Esophagus squamous epithelium (tissue), 5 donors: ENCODE results near the gene FOXQ1. TPM values are rescaled to one million over a fixed set of nuclear protein-coding genes. Genes with fewer than 3 reads are reported as not detected.

Experiments
- DNase-seq: peaks from one replicate; lab custom pipeline; 2025; lab: John Stamatoyannopoulos, UW
- H3K27ac ChIP-seq, 4 donors: fragments of 200-600 bp; sonication (generic); one replicate each; pipeline ENCODE4 v1.5.1; 2016 to 2019; ENCODE audit warnings: mild to moderate bottlenecking in 1 of 4
- H3K27me3 ChIP-seq, 4 donors: fragments of 200-600 bp; sonication (generic); 1 replicate in 3 of 4; 2 replicates in 1 of 4; pipeline versions ENCODE4 v1.5.1 to v1.6.0; 2017 to 2021; ENCODE audit warnings: antibody characterized with exemption in 1 of 4
- H3K36me3 ChIP-seq, 3 donors: fragments of 200-600 bp; sonication (generic); one replicate each; pipeline ENCODE4 v1.5.1; 2016 to 2019
- H3K4me1 ChIP-seq, 3 donors: fragments of 200-600 bp; sonication (generic); one replicate each; pipeline ENCODE4 v1.5.1; 2017 to 2019
- H3K4me3 ChIP-seq, 4 donors: fragments of 200-600 bp; sonication (generic); 1 replicate in 3 of 4; 2 replicates in 1 of 4; pipeline ENCODE4 v1.5.1; 2016 to 2019; ENCODE audit warnings: mild to moderate bottlenecking in 2 of 4, moderate library complexity in 1 of 4
- H3K9me3 ChIP-seq, 3 donors: fragments of 200-600 bp; sonication (generic); one replicate each; pipeline ENCODE4 v1.5.1; 2016 to 2019
- CTCF ChIP-seq, 6 experiments: fragments of 450-650 bp in 4 of 6; fragments of 200-600 bp in 2 of 6; sonication (generic) in 2 of 6; IDR thresholded peaks; one replicate each; pipeline ENCODE4 v1.5.1; 2016 to 2019; ENCODE audit warnings: antibody characterized with exemption in 6 of 6, mild to moderate bottlenecking in 4 of 6, moderate library complexity in 4 of 6
- POLR2A ChIP-seq, 4 donors: fragments of 450-650 bp; IDR thresholded peaks; one replicate each; pipeline ENCODE4 v1.6.1; 2017; ENCODE audit warnings: antibody characterized with exemption in 4 of 4, mild to moderate bottlenecking in 4 of 4, moderate library complexity in 3 of 4
- WGBS, 2 donors: methylation state at CpG; one replicate each; pipeline ENCODE4 v1.1.5; 2018; 5-methylcytosine and 5-hydroxymethylcytosine counted together
- intact Hi-C: fragments of 100-400 bp; cut with DNase I; formaldehyde crosslinking; loops from one replicate; pipeline ENCODE4 v1.15.0; 2022
- total RNA-seq, 4 donors: library from RNA; depleted of rRNA; stranded (reverse); fragments of >200 nt; gene quantifications; one replicate each; pipeline ENCODE4 v1.1.0, GENCODE V29; 2016
- donor health status: DM: yes; HTN: yes; CAD: no.

FOXQ1 gene
- total RNA-seq, 4 donors from 2014 or later, result 8.1 to 13.0 (median 10.7) TPM

DNA sequence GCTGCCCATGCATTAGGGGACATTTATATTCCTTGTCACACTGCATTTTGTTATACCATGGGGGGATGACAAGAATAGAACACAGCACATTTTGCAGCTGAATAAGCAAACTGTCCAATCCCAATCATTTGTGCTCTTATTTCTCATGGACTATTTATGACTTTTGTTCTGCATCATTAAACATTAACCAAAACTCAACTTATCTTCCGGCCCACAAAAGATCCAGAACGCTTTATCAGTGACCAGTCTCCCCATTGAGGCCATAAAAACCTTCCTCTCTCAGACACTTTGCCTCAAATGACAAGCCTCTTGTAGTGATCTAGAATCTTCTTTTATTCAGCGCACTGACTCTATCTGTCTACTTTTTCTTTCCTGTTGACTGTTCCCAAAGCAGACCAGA, 28.4 kb upstream of the FOXQ1 start:
- no peak overlapping the region for H3K4me3 ChIP-seq
- no peak for DNase-seq
- H3K9me3 ChIP-seq, result no peaks in the 10 kb centered on the region
- intact Hi-C loops, result no loop called here
- no peak for TF ChIP-seq CTCF (IDR thresholded peaks at IDR 0.05)
- no peak for TF ChIP-seq POLR2A (IDR thresholded peaks at IDR 0.05)
- peaks cover 0 to 21% (median 7%) of the 10 kb centered on the region in 3 donors for H3K4me1 ChIP-seq
- peaks cover 0 to 23% (median 0%) of the 10 kb centered on the region in 4 donors for H3K27me3 ChIP-seq
- 54 to 67% methylated on average over 3 of the region's 3 CpGs for WGBS, 2 donors
- H3K36me3 ChIP-seq, result no peaks in the 10 kb centered on the region
- no peak overlapping the region for H3K27ac ChIP-seq

DNA sequence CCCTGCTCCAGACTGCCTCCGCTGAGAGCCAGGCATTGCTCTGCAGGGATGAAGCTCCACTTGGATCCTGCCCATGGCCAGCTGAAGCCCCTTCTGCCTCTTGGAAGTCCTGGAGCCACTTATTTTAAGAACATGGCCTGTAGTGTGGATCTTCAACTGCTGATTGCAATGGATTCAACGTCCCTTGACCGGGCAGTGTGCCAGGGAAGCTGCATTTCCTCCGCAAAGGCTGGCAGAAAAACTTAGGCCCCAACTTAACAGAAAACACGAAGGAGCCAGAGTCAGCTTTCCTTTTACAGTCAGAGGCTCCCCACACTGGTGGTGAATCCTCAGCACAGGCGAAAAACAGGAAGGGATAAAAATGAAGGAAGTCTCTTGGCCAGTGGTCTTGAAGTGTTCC, 26.3 kb upstream of the FOXQ1 start:
- intact Hi-C loops, result no loop called here
- H3K9me3 ChIP-seq, result no peaks in the 10 kb centered on the region
- TF ChIP-seq POLR2A (IDR thresholded peaks at IDR 0.05) (no peak), CTCF (IDR thresholded peaks at IDR 0.05) (no peak)
- 61 to 80% methylated on average over 2 of the region's 6 CpGs for WGBS, 2 donors
- H3K4me1 ChIP-seq, result peaks cover 0 to 28% (median 12%) of the 10 kb centered on the region in 3 donors
- H3K36me3 ChIP-seq, result no peaks in the 10 kb centered on the region
- no peak overlapping the region for H3K27ac ChIP-seq
- peaks cover 0 to 25% (median 0%) of the 10 kb centered on the region in 4 donors for H3K27me3 ChIP-seq
- no peak for DNase-seq
- H3K4me3 ChIP-seq, result no peak overlapping the region

DNA sequence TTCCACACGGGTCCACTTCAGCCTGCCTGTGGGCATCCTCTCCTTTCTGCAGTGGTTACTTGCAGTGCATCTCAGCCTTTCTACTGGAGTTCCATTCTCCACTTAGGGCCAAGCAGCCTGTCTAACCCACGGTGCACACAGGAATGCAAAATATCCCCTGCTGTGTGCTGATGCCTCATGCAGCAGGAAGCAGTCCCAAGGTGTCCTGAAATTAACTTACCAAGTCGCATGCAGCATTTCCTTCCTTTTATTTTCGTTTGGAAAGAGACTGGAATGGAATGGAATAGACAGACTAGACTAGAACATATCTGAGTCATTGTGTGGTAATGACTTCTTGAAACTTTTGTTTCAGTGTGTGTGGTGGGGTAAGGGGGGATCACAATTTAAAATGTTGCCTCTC, 25.9 kb upstream of the FOXQ1 start:
- peaks cover 0 to 21% (median 0%) of the 10 kb centered on the region in 4 donors for H3K27me3 ChIP-seq
- WGBS, 2 donors, result 14 to 45% methylated on average over 3 to 4 of the region's 4 CpGs
- H3K4me3 ChIP-seq, result no peak overlapping the region
- H3K36me3 ChIP-seq, result no peaks in the 10 kb centered on the region
- intact Hi-C loops, result no loop called here
- no peak for TF ChIP-seq CTCF (IDR thresholded peaks at IDR 0.05)
- TF ChIP-seq POLR2A (IDR thresholded peaks at IDR 0.05), result no peak
- peaks cover 0 to 32% (median 14%) of the 10 kb centered on the region in 3 donors for H3K4me1 ChIP-seq
- H3K9me3 ChIP-seq, result no peaks in the 10 kb centered on the region
- no peak overlapping the region for H3K27ac ChIP-seq
- no peak for DNase-seq

DNA sequence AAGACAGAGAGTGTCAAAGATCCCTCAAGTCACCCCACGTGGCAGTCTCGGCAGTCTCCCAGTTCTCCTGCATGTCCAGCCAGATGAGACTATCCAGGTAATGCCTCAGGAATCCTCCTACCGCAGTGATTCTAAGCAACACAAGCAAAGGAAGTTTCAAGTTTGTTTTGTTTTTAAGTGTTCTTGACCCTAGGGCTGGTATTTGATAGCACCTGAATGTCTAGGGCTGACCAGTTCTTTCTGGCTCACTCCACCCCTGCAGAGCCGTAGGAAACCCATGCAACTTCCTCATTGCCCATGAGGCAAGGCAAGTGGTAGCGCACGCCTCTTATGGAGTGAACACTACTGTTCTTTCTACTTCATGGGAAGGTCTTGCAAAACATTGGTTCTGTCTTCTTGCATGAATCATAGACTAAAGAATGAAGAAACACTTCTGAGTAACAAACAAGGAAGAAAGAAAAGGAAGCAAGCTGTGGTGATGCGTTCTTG, 24.8 kb upstream of the FOXQ1 start:
- WGBS, 2 donors, result 21 to 43% methylated on average over 7 of the region's 7 CpGs
- Histone ChIP-seq H3K27ac (peak overlapping the region; percentile 31 to 76 (median 49)), H3K4me3 (no peak overlapping the region), H3K27me3 (peaks cover 0 to 10% (median 0%) of the 10 kb centered on the region in 4 donors), H3K4me1 (peaks cover 0 to 36% (median 14%) of the 10 kb centered on the region in 3 donors), H3K36me3 (no peaks in the 10 kb centered on the region), H3K9me3 (no peaks in the 10 kb centered on the region)
- DNase-seq, result no peak
- TF ChIP-seq CTCF (IDR thresholded peaks at IDR 0.05) (no peak), POLR2A (IDR thresholded peaks at IDR 0.05) (no peak)
- intact Hi-C loops, result no loop called here

DNA sequence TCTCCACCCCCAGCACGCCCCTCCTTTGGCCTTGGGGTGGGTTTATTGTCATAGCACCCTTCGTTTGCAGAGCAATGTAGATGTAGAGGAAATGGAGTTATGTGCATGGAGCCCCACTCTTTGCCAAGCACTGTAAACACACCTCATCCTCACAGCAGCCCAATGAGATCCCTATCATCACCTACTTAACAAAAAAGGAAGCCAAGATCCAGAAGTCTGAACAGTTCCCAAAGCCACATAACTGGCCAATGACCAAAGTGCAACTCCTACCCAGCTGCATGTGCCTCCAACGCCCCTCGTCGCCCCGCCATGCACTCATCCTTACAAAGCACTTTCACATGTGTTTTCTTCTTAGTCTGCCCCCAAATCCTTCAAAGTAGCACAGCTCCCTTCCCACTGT, 21.8 kb upstream of the FOXQ1 start:
- H3K4me1 ChIP-seq, result peaks cover 0 to 37% (median 14%) of the 10 kb centered on the region in 3 donors
- H3K9me3 ChIP-seq, result no peaks in the 10 kb centered on the region
- 78 to 84% methylated on average over 6 of the region's 6 CpGs for WGBS, 2 donors
- no peaks in the 10 kb centered on the region for H3K36me3 ChIP-seq
- no peak for DNase-seq
- no peak overlapping the region for H3K4me3 ChIP-seq
- peak overlapping the region in 1 of 4 donors; percentile 42 for H3K27ac ChIP-seq
- TF ChIP-seq POLR2A (IDR thresholded peaks at IDR 0.05), result no peak
- no peak for TF ChIP-seq CTCF (IDR thresholded peaks at IDR 0.05)
- H3K27me3 ChIP-seq, result peaks cover 0 to 18% (median 0%) of the 10 kb centered on the region in 4 donors
- intact Hi-C loops, result no loop called here
